H1 (cell line): ENCODE results near the gene CDH1. TPM values are rescaled to one million over a fixed set of nuclear protein-coding genes. Genes with fewer than 3 reads are reported as not detected.

Source experiments
- CTCF ChIA-PET: fragments of 300-600 bp; sonication (Branson Sonifier 250); formaldehyde crosslinking; loops from one replicate; lab custom pipeline; 2021; ENCODE audit not compliant: partially characterized antibody; lab: Charles Lee
- POLR2A ChIA-PET: fragments of 300-600 bp; sonication (Branson Sonifier 250); formaldehyde crosslinking; loops from one replicate; lab custom pipeline; 2021; ENCODE audit warnings: inconsistent platforms; ENCODE audit not compliant: partially characterized antibody; lab: Charles Lee
- DNase-seq, 2 experiments: peaks; one replicate each; pipeline versions ENCODE4 v3.0.0 to v3.0.0-alpha.2; 2010 to 2022; ENCODE audit warnings: low spot score in 2 of 2, low read depth in 1 of 2, mixed read lengths in 1 of 2
- FAIRE-seq: peaks from 2 replicates; lab custom pipeline; 2011; peaks lifted over from hg19 to GRCh38; lab: Jason Lieb, UNC
- H2AFZ ChIP-seq: 2 replicates; pipeline ENCODE4 v1.8.1; 2012; ENCODE audit warnings: low read length, inconsistent platforms
- H2AK5ac ChIP-seq: 2 replicates; pipeline ENCODE4 v1.6.1; 2013; ENCODE audit warnings: low read depth, low read length
- H2BK120ac ChIP-seq: replicated peaks from 2 replicates; pipeline ENCODE3; 2013; ENCODE audit warnings: low read depth, low read length, inconsistent platforms
- H2BK12ac ChIP-seq: 2 replicates; pipeline ENCODE4 v1.6.1; 2013; ENCODE audit warnings: low read depth, low read length
- H2BK15ac ChIP-seq: 2 replicates; pipeline ENCODE4 v1.6.1; 2013; ENCODE audit warnings: low read length
- H2BK20ac ChIP-seq: 2 replicates; pipeline ENCODE4 v1.6.1; 2013; ENCODE audit warnings: low read length
- H2BK5ac ChIP-seq: 2 replicates; pipeline ENCODE4 v1.6.1; 2013; ENCODE audit warnings: low read depth, low read length
- H3K14ac ChIP-seq: 2 replicates; pipeline ENCODE4 v1.6.1; 2013; ENCODE audit warnings: inconsistent platforms; ENCODE audit not compliant: insufficient read length
- H3K18ac ChIP-seq: 2 replicates; pipeline ENCODE4 v1.6.1; 2013; ENCODE audit warnings: low read length; ENCODE audit errors: extremely low read depth
- H3K23ac ChIP-seq: 2 replicates; pipeline ENCODE4 v1.6.1; 2013; ENCODE audit warnings: inconsistent platforms; ENCODE audit not compliant: insufficient read length
- H3K23me2 ChIP-seq: 2 replicates; pipeline ENCODE4 v1.6.1; 2013; ENCODE audit warnings: low read depth, low read length
- H3K27ac ChIP-seq: 2 replicates; pipeline ENCODE4 v1.6.1; 2011; ENCODE audit warnings: low read depth, low read length, inconsistent platforms
- H3K27me3 ChIP-seq, 4 experiments: replicated peaks in 1 of 4; 1 replicate in 1 of 4; 2 replicates in 3 of 4; pipeline versions ENCODE4 v1.6.1 to v1.8.1; 2011 to 2013; ENCODE audit warnings: low read length in 3 of 4, mild to moderate bottlenecking in 3 of 4, inconsistent platforms in 2 of 4, mixed read lengths in 2 of 4, moderate library complexity in 1 of 4; ENCODE audit not compliant: control insufficient read depth in 3 of 4, insufficient read depth in 3 of 4; ENCODE audit errors: extremely low read depth in 1 of 4
- H3K36me3 ChIP-seq, 4 experiments: 2 replicates each; pipeline versions ENCODE4 v1.6.1 to v1.8.1; 2011 to 2013; ENCODE audit warnings: mild to moderate bottlenecking in 4 of 4, low read length in 3 of 4, moderate library complexity in 2 of 4, control low read depth in 1 of 4, inconsistent platforms in 1 of 4; ENCODE audit not compliant: insufficient read depth in 4 of 4, control insufficient read depth in 2 of 4
- H3K4ac ChIP-seq: replicated peaks from 2 replicates; pipeline ENCODE3; 2013; ENCODE audit warnings: low read length, low read depth, mixed read lengths, inconsistent platforms; ENCODE audit not compliant: insufficient read length
- H3K4me1 ChIP-seq, 4 experiments: replicated peaks in 1 of 4; 1 replicate in 1 of 4; 2 replicates in 3 of 4; pipeline versions ENCODE4 v1.6.1 to v1.8.1; 2011 to 2013; ENCODE audit warnings: low read length in 3 of 4, inconsistent platforms in 2 of 4, mixed read lengths in 1 of 4; ENCODE audit not compliant: insufficient read depth in 4 of 4, control insufficient read depth in 3 of 4
- H3K4me2 ChIP-seq, 2 experiments: 2 replicates each; pipeline versions ENCODE4 v1.6.1 to v1.8.1; 2011 to 2013; ENCODE audit warnings: low read depth in 2 of 2, low read length in 2 of 2, control low read depth in 1 of 2, inconsistent platforms in 1 of 2, mild to moderate bottlenecking in 1 of 2; ENCODE audit not compliant: insufficient read depth in 1 of 2
- H3K4me3 ChIP-seq, 4 experiments: fragments of 200-600, 300-600 bp in 1 of 4; sonication (generic), shearing (Covaris generic), sonication (Bioruptor Twin) in 1 of 4; 2 replicates each; pipeline versions ENCODE4 v1.5.1 to v1.8.1; 2011 to 2016; ENCODE audit warnings: low read length in 4 of 4, low read depth in 3 of 4, control low read depth in 2 of 4, inconsistent platforms in 2 of 4, mild to moderate bottlenecking in 2 of 4, mixed read lengths in 1 of 4, moderate library complexity in 1 of 4; ENCODE audit not compliant: insufficient read depth in 2 of 4; ENCODE audit errors: extremely low read depth in 1 of 4
- H3K56ac ChIP-seq: replicated peaks from 2 replicates; pipeline ENCODE3; 2013; ENCODE audit warnings: low read depth, mild to moderate bottlenecking, mixed read lengths, low read length, inconsistent platforms; ENCODE audit not compliant: insufficient read length
- H3K79me1 ChIP-seq: 2 replicates; pipeline ENCODE4 v1.6.1; 2013; ENCODE audit warnings: low read depth, low read length, control low read depth
- H3K79me2 ChIP-seq, 2 experiments: 2 replicates each; pipeline versions ENCODE4 v1.6.1 to v1.8.1; 2012 to 2013; ENCODE audit warnings: low read length in 2 of 2, mild to moderate bottlenecking in 2 of 2, inconsistent platforms in 1 of 2; ENCODE audit not compliant: insufficient read depth in 2 of 2, control insufficient read depth in 1 of 2
- H3K9ac ChIP-seq, 4 experiments: replicated peaks in 1 of 4; 1 replicate in 1 of 4; 2 replicates in 3 of 4; pipeline versions ENCODE4 v1.6.1 to v1.8.1; 2011 to 2013; ENCODE audit warnings: low read depth in 3 of 4, low read length in 3 of 4, control low read depth in 2 of 4, mild to moderate bottlenecking in 2 of 4, moderate library complexity in 2 of 4, inconsistent platforms in 1 of 4; ENCODE audit errors: extremely low read depth in 1 of 4
- H3K9me3 ChIP-seq, 2 experiments: 2 replicates each; pipeline versions ENCODE4 v1.6.1 to v1.8.1; 2012 to 2013; ENCODE audit warnings: mild to moderate bottlenecking in 2 of 2, moderate library complexity in 2 of 2, control low read depth in 1 of 2, inconsistent platforms in 1 of 2, low read depth in 1 of 2, low read length in 1 of 2, mixed read lengths in 1 of 2; ENCODE audit not compliant: insufficient read depth in 2 of 2
- H4K20me1 ChIP-seq, 2 experiments: replicated peaks in 1 of 2; 2 replicates each; pipeline versions ENCODE3 to v1.8.1; 2011 to 2013; ENCODE audit warnings: inconsistent platforms in 2 of 2, low read length in 2 of 2, mild to moderate bottlenecking in 1 of 2; ENCODE audit not compliant: insufficient read depth in 2 of 2, control insufficient read depth in 1 of 2
- H4K5ac ChIP-seq: 2 replicates; pipeline ENCODE4 v1.6.1; 2013; ENCODE audit warnings: low read length, low read depth, mixed read lengths, inconsistent platforms; ENCODE audit not compliant: insufficient read length
- H4K8ac ChIP-seq: 2 replicates; pipeline ENCODE4 v1.8.0; 2013; ENCODE audit warnings: mild to moderate bottlenecking, moderate library complexity, low read length, inconsistent platforms; ENCODE audit not compliant: insufficient read depth; ENCODE audit errors: extremely low read depth
- H4K91ac ChIP-seq: replicated peaks from 2 replicates; pipeline ENCODE3; 2013; ENCODE audit warnings: low read length, mixed read lengths, inconsistent platforms; ENCODE audit not compliant: insufficient read length
- EZH2 ChIP-seq: fragments of 200-600 bp; sonication (generic); IDR thresholded peaks from 2 replicates; pipeline ENCODE4 v1.7.1; 2012; ENCODE audit warnings: low read depth, mild to moderate bottlenecking, moderate library complexity, low read length, inconsistent platforms; ENCODE audit not compliant: severe bottlenecking
- WGBS, 2 experiments: shearing (Covaris generic) in 1 of 2; methylation state at CpG; one replicate each; pipeline versions ENCODE4 v1.1.6 to v1.1.7; 2013 to 2015; ENCODE audit warnings: low lambda C conversion rate in 2 of 2, mixed read lengths in 2 of 2, inconsistent platforms in 1 of 2, low coverage in 1 of 2, missing lambda C conversion rate in 1 of 2; ENCODE audit not compliant: insufficient replicate concordance in 2 of 2, insufficient coverage in 1 of 2, insufficient read length in 1 of 2; ENCODE audit errors: extremely low coverage in 1 of 2, missing lambda C conversion rate in 1 of 2; 5-methylcytosine and 5-hydroxymethylcytosine counted together
- polyA plus RNA-seq, 7 experiments: library from polyadenylated mRNA; depleted of rRNA in 3 of 7; stranded (reverse) in 5 of 7; unstranded in 2 of 7; fragments of >200 nt in 5 of 7; fragments of 200-250 nt in 2 of 7; gene quantifications; 1 replicate in 5 of 7; 2 replicates in 1 of 7; 4 replicates in 1 of 7; pipeline versions ENCODE4 v1.2.1 to v1.2.3, GENCODE V29; 2011 to 2013; ENCODE audit warnings: missing spikeins in 2 of 7, mixed read lengths in 2 of 7
- total RNA-seq: library from RNA; stranded (reverse); fragmentation: NEBNext Ultra II Directional; extraction: Animal tissue kit (Norgen Biotek cat#: 25700); gene quantifications from 2 replicates; pipeline ENCODE4 v1.2.1, GENCODE V29; 2021
- TF ChIP-seq, protein P1 (sequence below): IDR thresholded peaks from 2 replicates; pipeline ENCODE4 v1.6.1; 2012; ENCODE audit warnings: inconsistent platforms

Gene CDH1
- total and polyA plus RNA-seq, 2 of the 8 experiments (the other 6 are each of a cell fraction or from before 2014, with no cell fraction given), result 133 to 265 TPM

DNA sequence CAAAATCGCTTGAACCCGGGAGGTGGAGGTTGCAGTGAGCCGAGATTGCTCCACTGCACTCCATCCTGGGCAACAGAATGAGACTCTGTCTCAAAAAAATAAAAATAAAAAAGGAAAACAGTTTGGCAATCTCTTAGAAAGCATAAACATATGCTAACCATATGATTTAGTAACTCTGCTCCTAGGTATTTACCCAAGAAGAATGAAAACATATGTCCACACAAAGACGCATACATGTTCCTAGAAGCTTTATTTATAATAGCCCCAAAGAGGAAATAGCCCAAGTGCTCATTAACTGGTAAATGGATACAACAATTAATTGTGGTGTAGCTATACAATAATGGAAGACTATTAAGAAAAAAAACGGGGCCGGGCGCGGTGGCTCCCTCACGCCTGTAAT is 18.5 kb upstream of the CDH1 start:
- 99% methylated on average over 9 of the region's 9 CpGs; no CpG with 5 or more reads in 1 of the 2 experiments for WGBS, 2 experiments
- Histone ChIP-seq H4K8ac (no peak overlapping the region), H2BK12ac (no peak overlapping the region), H3K23ac (no peak overlapping the region), H3K79me2 (no peaks in the 10 kb centered on the region), H3K56ac (no peak overlapping the region), H3K9ac (no peak overlapping the region), H4K5ac (no peak overlapping the region), H2BK15ac (no peak overlapping the region), H4K91ac (no peak overlapping the region), H3K14ac (no peak overlapping the region), H3K36me3 (no peaks in the 10 kb centered on the region), H2BK120ac (no peak overlapping the region), H3K4ac (no peak overlapping the region), H3K4me3 (no peak overlapping the region), H3K79me1 (no peaks in the 10 kb centered on the region), H3K27ac (no peak overlapping the region), H3K27me3 (no peaks in the 10 kb centered on the region), H2BK5ac (no peak overlapping the region), H3K18ac (no peak overlapping the region), H2BK20ac (no peak overlapping the region), H2AFZ (no peak overlapping the region), H4K20me1 (no peaks in the 10 kb centered on the region), H3K4me2 (no peak overlapping the region), H3K9me3 (no peaks in the 10 kb centered on the region), H3K4me1 (peaks cover 0 to 4% (median under 1%) of the 10 kb centered on the region in 4 experiments; a peak in 1 of 7 replicates), H2AK5ac (no peak overlapping the region), H3K23me2 (no peaks in the 10 kb centered on the region)
- ChIA-PET CTCF (interaction anchor here (0.6 to 1.3 kb wide), 6 partner anchors 9 to 102 kb away, joined by 3 to 4 read pairs (median 3); partner anchors contain the start of gene CDH1), POLR2A (interaction anchor here (1.3 kb wide), 1 partner anchor 18 kb away, joined by 6 read pairs; the partner anchor contains the start of gene CDH1)
- TF ChIP-seq, protein P1, sequence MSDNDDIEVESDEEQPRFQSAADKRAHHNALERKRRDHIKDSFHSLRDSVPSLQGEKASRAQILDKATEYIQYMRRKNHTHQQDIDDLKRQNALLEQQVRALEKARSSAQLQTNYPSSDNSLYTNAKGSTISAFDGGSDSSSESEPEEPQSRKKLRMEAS, result no peak
- no peak for TF ChIP-seq EZH2
- FAIRE-seq, result no peak
- no peak for DNase-seq
